C4-2B (cell line): ENCODE results near the gene WFIKKN2.

Source experiments
- H3K27ac ChIP-seq: fragments of 450-650 bp; 2 replicates; pipeline ENCODE4 v1.5.1; 2017
- CTCF ChIP-seq: fragments of 450-650 bp; conservative IDR thresholded peaks from 2 replicates; pipeline ENCODE4 v1.5.1; 2017; ENCODE audit warnings: mild to moderate bottlenecking
- ZFX ChIP-seq: fragments of 450-650 bp; IDR thresholded peaks from 2 replicates; pipeline ENCODE4 v1.6.1; 2017

Gene WFIKKN2

DNA sequence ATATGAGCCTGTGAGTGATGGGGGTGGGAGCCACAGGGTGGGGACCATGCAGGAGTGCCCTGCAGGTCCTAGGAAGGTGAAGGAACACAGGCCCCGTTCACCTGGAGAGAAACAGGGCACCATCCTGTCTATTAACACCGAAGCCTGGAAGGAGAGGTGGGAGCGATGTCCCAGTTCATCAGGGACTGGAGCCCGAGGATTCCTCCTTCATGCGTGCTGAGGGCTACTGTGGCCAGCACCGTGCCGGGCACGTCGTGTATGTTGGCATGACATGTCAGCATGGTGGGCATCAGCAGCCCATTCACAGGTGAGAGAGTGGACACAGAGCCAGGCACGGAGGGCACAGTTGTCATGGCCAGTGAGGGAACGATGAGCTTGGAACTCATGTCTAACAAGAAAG lies 1.4 kb downstream of the WFIKKN2 start:
- no peak overlapping the region for H3K27ac ChIP-seq
- TF ChIP-seq ZFX (no peak), CTCF (no peak)

- no peak for TF ChIP-seq CTCF
- TF ChIP-seq ZFX: no peak
- no peak overlapping the region for H3K27ac ChIP-seq
Measured at GRCh38 chr17:50837286-50837979, 2.0 kb downstream of the WFIKKN2 start.

DNA sequence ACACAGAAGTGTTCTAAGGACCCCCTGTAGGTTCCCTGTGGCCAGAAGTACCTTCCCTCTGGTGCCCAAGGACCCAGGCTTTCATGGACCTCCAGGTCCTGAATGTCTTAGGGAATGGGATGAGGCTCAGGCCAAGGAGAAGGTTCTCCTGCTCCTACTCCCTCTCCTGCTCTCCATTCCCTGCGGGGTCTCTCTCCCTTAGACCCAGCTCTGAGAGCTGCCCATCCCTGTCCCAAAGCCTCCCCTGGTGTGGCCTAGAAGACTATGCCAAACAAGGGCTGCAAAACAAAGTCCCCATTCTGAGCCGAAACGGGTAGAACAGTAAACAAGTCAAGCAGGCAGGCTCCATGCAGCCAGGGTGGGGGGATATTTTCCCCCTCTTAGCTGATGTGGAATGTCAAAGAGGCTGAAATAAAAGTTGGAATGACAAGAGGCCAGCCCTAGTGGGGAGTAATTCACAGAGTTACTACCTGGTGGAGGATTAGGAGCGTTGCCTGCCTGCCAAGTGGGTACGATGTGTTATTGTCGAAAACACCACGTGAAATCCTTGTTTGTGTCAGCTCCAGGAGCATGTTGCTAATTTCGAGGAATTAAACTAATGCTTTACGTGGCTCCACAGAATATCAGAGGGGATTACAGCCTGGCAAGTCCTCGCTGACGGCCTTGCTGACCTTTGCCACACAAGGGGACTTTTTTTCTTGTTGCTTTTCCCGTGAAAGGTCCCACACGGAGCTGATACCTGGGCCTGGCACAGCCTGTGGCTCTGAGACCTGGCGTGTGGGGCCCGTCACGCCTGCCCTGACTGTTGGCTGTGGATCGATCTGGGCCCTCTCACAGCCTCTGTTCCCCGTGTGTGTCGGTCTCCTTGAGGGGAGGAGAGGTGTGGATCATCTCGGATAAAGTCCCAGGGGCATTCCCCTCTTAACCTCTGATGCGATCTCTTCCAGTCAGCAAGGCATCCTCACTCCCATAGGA lies 2.9 kb downstream of the WFIKKN2 start:
- H3K27ac ChIP-seq: no peak overlapping the region
- TF ChIP-seq ZFX (no peak), CTCF (no peak)

DNA sequence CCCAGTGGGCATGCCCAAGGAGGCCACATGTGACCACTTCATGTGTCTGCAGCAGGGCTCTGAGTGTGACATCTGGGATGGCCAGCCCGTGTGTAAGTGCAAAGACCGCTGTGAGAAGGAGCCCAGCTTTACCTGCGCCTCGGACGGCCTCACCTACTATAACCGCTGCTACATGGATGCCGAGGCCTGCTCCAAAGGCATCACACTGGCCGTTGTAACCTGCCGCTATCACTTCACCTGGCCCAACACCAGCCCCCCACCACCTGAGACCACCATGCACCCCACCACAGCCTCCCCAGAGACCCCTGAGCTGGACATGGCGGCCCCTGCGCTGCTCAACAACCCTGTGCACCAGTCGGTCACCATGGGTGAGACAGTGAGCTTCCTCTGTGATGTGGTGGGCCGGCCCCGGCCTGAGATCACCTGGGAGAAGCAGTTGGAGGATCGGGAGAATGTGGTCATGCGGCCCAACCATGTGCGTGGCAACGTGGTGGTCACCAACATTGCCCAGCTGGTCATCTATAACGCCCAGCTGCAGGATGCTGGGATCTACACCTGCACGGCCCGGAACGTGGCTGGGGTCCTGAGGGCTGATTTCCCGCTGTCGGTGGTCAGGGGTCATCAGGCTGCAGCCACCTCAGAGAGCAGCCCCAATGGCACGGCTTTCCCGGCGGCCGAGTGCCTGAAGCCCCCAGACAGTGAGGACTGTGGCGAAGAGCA lies 4.4 kb downstream of the WFIKKN2 start:
- no peak overlapping the region for H3K27ac ChIP-seq
- TF ChIP-seq ZFX (no peak), CTCF (no peak)

DNA sequence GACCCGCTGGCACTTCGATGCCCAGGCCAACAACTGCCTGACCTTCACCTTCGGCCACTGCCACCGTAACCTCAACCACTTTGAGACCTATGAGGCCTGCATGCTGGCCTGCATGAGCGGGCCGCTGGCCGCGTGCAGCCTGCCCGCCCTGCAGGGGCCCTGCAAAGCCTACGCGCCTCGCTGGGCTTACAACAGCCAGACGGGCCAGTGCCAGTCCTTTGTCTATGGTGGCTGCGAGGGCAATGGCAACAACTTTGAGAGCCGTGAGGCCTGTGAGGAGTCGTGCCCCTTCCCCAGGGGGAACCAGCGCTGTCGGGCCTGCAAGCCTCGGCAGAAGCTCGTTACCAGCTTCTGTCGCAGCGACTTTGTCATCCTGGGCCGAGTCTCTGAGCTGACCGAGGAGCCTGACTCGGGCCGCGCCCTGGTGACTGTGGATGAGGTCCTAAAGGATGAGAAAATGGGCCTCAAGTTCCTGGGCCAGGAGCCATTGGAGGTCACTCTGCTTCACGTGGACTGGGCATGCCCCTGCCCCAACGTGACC lies 5.0 kb downstream of the WFIKKN2 start:
- TF ChIP-seq ZFX (no peak), CTCF (no peak)
- no peak overlapping the region for H3K27ac ChIP-seq

- no peak for TF ChIP-seq CTCF
- no peak for TF ChIP-seq ZFX
- H3K27ac ChIP-seq: no peak overlapping the region
Measured at GRCh38 chr17:50841277-50841948, 6.0 kb downstream of the WFIKKN2 start.
